H9 (cell line): ENCODE data around the gene CCSER1. TPM values are rescaled to one million over a fixed set of nuclear protein-coding genes. Genes with fewer than 3 reads are reported as not detected.
"Not testable (repeated sequence)": the region's sequence is repeated elsewhere in the genome, so short reads cannot be mapped to it uniquely, and the experiment has no call there.

Experiments
- DNase-seq: peaks from one replicate; pipeline ENCODE4 v3.0.0-alpha.2; 2017
- H2AFZ ChIP-seq: one replicate; pipeline ENCODE4 v1.6.1; 2013; ENCODE audit warnings: mild to moderate bottlenecking, low read length, control low read depth, moderate library complexity
- H2AK5ac ChIP-seq: 2 replicates; pipeline ENCODE4 v1.6.1; 2013; ENCODE audit warnings: low read length, control low read depth, mixed read lengths; ENCODE audit not compliant: insufficient read length
- H2BK120ac ChIP-seq: one replicate; pipeline ENCODE4 v1.6.1; 2013; ENCODE audit warnings: low read depth, mild to moderate bottlenecking, low read length, control low read depth, inconsistent platforms; ENCODE audit not compliant: poor library complexity, severe bottlenecking
- H2BK12ac ChIP-seq: 2 replicates; pipeline ENCODE4 v1.6.1; 2013; ENCODE audit warnings: low read length, control low read depth, mixed read lengths, low read depth; ENCODE audit not compliant: insufficient read length
- H2BK15ac ChIP-seq: 2 replicates; pipeline ENCODE4 v1.6.1; 2013; ENCODE audit warnings: low read depth, low read length, control low read depth
- H2BK20ac ChIP-seq: one replicate; pipeline ENCODE4 v1.6.1; 2013; ENCODE audit warnings: low read depth, mild to moderate bottlenecking, low read length, control low read depth, inconsistent platforms; ENCODE audit not compliant: poor library complexity, severe bottlenecking
- H2BK5ac ChIP-seq: 2 replicates; pipeline ENCODE4 v1.6.1; 2013; ENCODE audit warnings: low read length, control low read depth, mixed read lengths; ENCODE audit not compliant: insufficient read length
- H3K14ac ChIP-seq: 2 replicates; pipeline ENCODE4 v1.6.1; 2013; ENCODE audit warnings: low read length, control low read depth; ENCODE audit not compliant: insufficient read depth
- H3K18ac ChIP-seq: 2 replicates; pipeline ENCODE4 v1.6.1; 2013; ENCODE audit warnings: low read depth, mild to moderate bottlenecking, mixed read lengths, low read length, control low read depth; ENCODE audit not compliant: insufficient read length
- H3K23ac ChIP-seq: 2 replicates; pipeline ENCODE4 v1.6.1; 2013; ENCODE audit warnings: low read length, control low read depth, mixed read lengths, low read depth; ENCODE audit not compliant: insufficient read length
- H3K23me2 ChIP-seq: 2 replicates; pipeline ENCODE4 v1.6.1; 2013; ENCODE audit warnings: low read depth, mild to moderate bottlenecking, mixed read lengths, low read length, control low read depth; ENCODE audit not compliant: insufficient read length, poor library complexity, severe bottlenecking
- H3K27ac ChIP-seq: 2 replicates; pipeline ENCODE4 v1.5.1; 2013; ENCODE audit warnings: low read length, control low read depth, mixed read lengths, low read depth; ENCODE audit not compliant: insufficient read length
- H3K27me3 ChIP-seq: 2 replicates; pipeline ENCODE4 v1.6.1; 2013; ENCODE audit warnings: low read length, control low read depth, inconsistent platforms; ENCODE audit not compliant: insufficient read depth
- H3K4ac ChIP-seq: 2 replicates; pipeline ENCODE4 v1.6.1; 2013; ENCODE audit warnings: low read depth, mild to moderate bottlenecking, control low read depth, inconsistent platforms, low read length, moderate library complexity
- H3K4me1 ChIP-seq: 2 replicates; pipeline ENCODE4 v1.6.1; 2013; ENCODE audit warnings: low read length, control low read depth, inconsistent platforms; ENCODE audit not compliant: insufficient read depth
- H3K4me2 ChIP-seq: 2 replicates; pipeline ENCODE4 v1.6.1; 2013; ENCODE audit warnings: low read length, control low read depth, mixed read lengths; ENCODE audit not compliant: insufficient read length, insufficient read depth
- H3K56ac ChIP-seq: 2 replicates; pipeline ENCODE4 v1.6.1; 2013; ENCODE audit warnings: low read depth, mild to moderate bottlenecking, mixed read lengths, low read length, control low read depth; ENCODE audit not compliant: insufficient read length
- H3K79me1 ChIP-seq: 2 replicates; pipeline ENCODE4 v1.6.1; 2013; ENCODE audit warnings: low read depth, mild to moderate bottlenecking, moderate library complexity, low read length, control low read depth, inconsistent platforms; ENCODE audit not compliant: insufficient read depth, poor library complexity, severe bottlenecking
- H3K79me2 ChIP-seq: 2 replicates; pipeline ENCODE4 v1.6.1; 2013; ENCODE audit warnings: low read length, control low read depth, inconsistent platforms; ENCODE audit not compliant: insufficient read depth
- H3K9ac ChIP-seq: 2 replicates; pipeline ENCODE4 v1.6.1; 2013; ENCODE audit warnings: low read length, control low read depth, mixed read lengths; ENCODE audit not compliant: insufficient read length; ENCODE audit errors: extremely low read depth
- H3K9me3 ChIP-seq: one replicate; pipeline ENCODE4 v1.6.1; 2013; ENCODE audit warnings: low read depth, low read length, inconsistent platforms; ENCODE audit not compliant: control insufficient read depth
- H3T11ph ChIP-seq: one replicate; pipeline ENCODE4 v1.6.1; 2013; ENCODE audit warnings: mild to moderate bottlenecking, low read length, control low read depth, inconsistent platforms
- H4K20me1 ChIP-seq: one replicate; pipeline ENCODE4 v1.6.1; 2013; ENCODE audit not compliant: control insufficient read depth, insufficient read length, insufficient read depth
- H4K5ac ChIP-seq: 2 replicates; pipeline ENCODE4 v1.6.1; 2013; ENCODE audit warnings: low read depth, mild to moderate bottlenecking, mixed read lengths, low read length, control low read depth; ENCODE audit not compliant: insufficient read length
- H4K8ac ChIP-seq: replicated peaks from 2 replicates; pipeline ENCODE4 v1.6.1; 2013; ENCODE audit warnings: low read length, control low read depth, mixed read lengths, low read depth; ENCODE audit not compliant: insufficient read length
- H4K91ac ChIP-seq: 2 replicates; pipeline ENCODE4 v1.6.1; 2013; ENCODE audit warnings: low read depth, mild to moderate bottlenecking, moderate library complexity, mixed read lengths, low read length, control low read depth; ENCODE audit not compliant: insufficient read length
- H3K27ac Mint-ChIP-seq, 3 experiments: 2 replicates in 2 of 3; 3 replicates in 1 of 3; pipeline ENCODE4 v1.8.0; 2020 to 2021; ENCODE audit warnings: mixed read lengths in 3 of 3, mild to moderate bottlenecking in 1 of 3, moderate library complexity in 1 of 3
- H3K27me3 Mint-ChIP-seq: 2 replicates; pipeline ENCODE4 v1.8.0; 2021; ENCODE audit warnings: low read depth, mild to moderate bottlenecking, moderate library complexity, mixed read lengths
- H3K36me3 Mint-ChIP-seq, 3 experiments: 2 replicates in 2 of 3; 3 replicates in 1 of 3; pipeline ENCODE4 v1.8.0; 2020 to 2021; ENCODE audit warnings: low read depth in 3 of 3, mixed read lengths in 3 of 3; ENCODE audit not compliant: insufficient read depth in 1 of 3
- H3K4me1 Mint-ChIP-seq, 2 experiments: 2 replicates each; pipeline ENCODE4 v1.8.0; 2020; ENCODE audit warnings: mixed read lengths in 2 of 2
- H3K4me3 Mint-ChIP-seq, 2 experiments: 2 replicates in 1 of 2; 3 replicates in 1 of 2; pipeline ENCODE4 v1.8.0; 2020 to 2021; ENCODE audit warnings: mild to moderate bottlenecking in 2 of 2, mixed read lengths in 2 of 2, moderate library complexity in 1 of 2
- H3K9me3 Mint-ChIP-seq, 2 experiments: 2 replicates in 1 of 2; 3 replicates in 1 of 2; pipeline ENCODE4 v1.8.0; 2020; ENCODE audit warnings: mild to moderate bottlenecking in 2 of 2, mixed read lengths in 2 of 2, moderate library complexity in 1 of 2
- WGBS: extraction: QIAGEN DNeasy Blood & Tissue Kit; methylation state at CpG from one replicate; pipeline ENCODE4 v1.1.7; 2013; ENCODE audit warnings: missing lambda C conversion rate, low lambda C conversion rate, mixed read lengths; ENCODE audit not compliant: insufficient read length; ENCODE audit errors: extremely low coverage; 5-methylcytosine and 5-hydroxymethylcytosine counted together
- total RNA-seq: library from RNA; stranded (reverse); gene quantifications from 2 replicates; pipeline ENCODE4 v1.2.1, GENCODE V29; 2021
- TF ChIP-seq, protein P1 (sequence below): fragments of 200-600 bp; sonication (generic); conservative IDR thresholded peaks from 3 replicates; pipeline ENCODE4 v1.8.0; 2021; ENCODE audit warnings: antibody characterized with exemption, mild to moderate bottlenecking

The CCSER1 gene
- total RNA-seq, 1 experiment from 2014 or later = 0.37 TPM

GRCh38 chr4:91454111-91454510 is 1326.9 kb downstream of the CCSER1 start:
- no peak overlapping the region for H2BK20ac ChIP-seq
- no peaks in the 10 kb centered on the region for H3K9me3 ChIP-seq
- no peak overlapping the region for H3K4me3 Mint-ChIP-seq
- H3K27me3 ChIP-seq = no peaks in the 10 kb centered on the region
- DNase-seq = no peak
- no CpG with 5 or more reads among the region's 4 CpGs for WGBS
- peaks cover 0 to 5% (median 4%) of the 10 kb centered on the region in 3 experiments; a peak in 2 of 7 replicates for H3K36me3 Mint-ChIP-seq
- H2AK5ac ChIP-seq = no peak overlapping the region
- H3K18ac ChIP-seq = no peak overlapping the region
- H3K27ac ChIP-seq = no peak overlapping the region
- H3K4me1 ChIP-seq = 0 out of 2 replicates have a peak, but pooled peaks cover 2% of the 10 kb centered on the region
- no peaks in the 10 kb centered on the region for H3K79me1 ChIP-seq
- no peak overlapping the region for H2BK15ac ChIP-seq
- no peak overlapping the region for H3T11ph ChIP-seq
- H2AFZ ChIP-seq = no peak overlapping the region
- H3K23ac ChIP-seq = no peak overlapping the region
- H3K9ac ChIP-seq = no peak overlapping the region
- no peak overlapping the region for H4K5ac ChIP-seq
- no peak overlapping the region for H4K91ac ChIP-seq
- H3K27ac Mint-ChIP-seq = 0 out of 7 replicates have a peak overlapping the region, but pooled peaks of 1 of the 3 experiments have one; percentile 1
- no peak overlapping the region for H2BK5ac ChIP-seq
- H3K23me2 ChIP-seq = no peaks in the 10 kb centered on the region
- no peak overlapping the region for H2BK12ac ChIP-seq
- H3K56ac ChIP-seq = no peak overlapping the region
- TF ChIP-seq, protein P1, sequence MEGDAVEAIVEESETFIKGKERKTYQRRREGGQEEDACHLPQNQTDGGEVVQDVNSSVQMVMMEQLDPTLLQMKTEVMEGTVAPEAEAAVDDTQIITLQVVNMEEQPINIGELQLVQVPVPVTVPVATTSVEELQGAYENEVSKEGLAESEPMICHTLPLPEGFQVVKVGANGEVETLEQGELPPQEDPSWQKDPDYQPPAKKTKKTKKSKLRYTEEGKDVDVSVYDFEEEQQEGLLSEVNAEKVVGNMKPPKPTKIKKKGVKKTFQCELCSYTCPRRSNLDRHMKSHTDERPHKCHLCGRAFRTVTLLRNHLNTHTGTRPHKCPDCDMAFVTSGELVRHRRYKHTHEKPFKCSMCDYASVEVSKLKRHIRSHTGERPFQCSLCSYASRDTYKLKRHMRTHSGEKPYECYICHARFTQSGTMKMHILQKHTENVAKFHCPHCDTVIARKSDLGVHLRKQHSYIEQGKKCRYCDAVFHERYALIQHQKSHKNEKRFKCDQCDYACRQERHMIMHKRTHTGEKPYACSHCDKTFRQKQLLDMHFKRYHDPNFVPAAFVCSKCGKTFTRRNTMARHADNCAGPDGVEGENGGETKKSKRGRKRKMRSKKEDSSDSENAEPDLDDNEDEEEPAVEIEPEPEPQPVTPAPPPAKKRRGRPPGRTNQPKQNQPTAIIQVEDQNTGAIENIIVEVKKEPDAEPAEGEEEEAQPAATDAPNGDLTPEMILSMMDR = no peak
- peaks cover 0 to 5% of the 10 kb centered on the region in 2 experiments; a peak in 2 of 5 replicates for H3K9me3 Mint-ChIP-seq
- H3K4me1 Mint-ChIP-seq = peaks cover 10 to 14% of the 10 kb centered on the region in 2 experiments
- no peak overlapping the region for H4K8ac ChIP-seq
- H4K20me1 ChIP-seq = no peaks in the 10 kb centered on the region
- H3K4me2 ChIP-seq = no peak overlapping the region
- H3K27me3 Mint-ChIP-seq = no peaks in the 10 kb centered on the region
- H3K4ac ChIP-seq = no peak overlapping the region
- no peaks in the 10 kb centered on the region for H3K79me2 ChIP-seq
- no peak overlapping the region for H2BK120ac ChIP-seq
- H3K14ac ChIP-seq = no peak overlapping the region

GRCh38 chr4:91462566-91462965 is 1335.4 kb downstream of the CCSER1 start:
- H2AK5ac ChIP-seq, H4K8ac ChIP-seq, H3K23ac ChIP-seq, H4K20me1 ChIP-seq, H3K9me3 ChIP-seq, H3K4me1 Mint-ChIP-seq, H3K14ac ChIP-seq, H2BK15ac ChIP-seq, H3K18ac ChIP-seq, H3K4me1 ChIP-seq, H4K5ac ChIP-seq, H4K91ac ChIP-seq, H3K27me3 ChIP-seq, H3K27me3 Mint-ChIP-seq, H3K4me3 Mint-ChIP-seq, H2BK5ac ChIP-seq, H3K27ac Mint-ChIP-seq, H2BK12ac ChIP-seq, H2BK120ac ChIP-seq, H2AFZ ChIP-seq, DNase-seq, H3T11ph ChIP-seq, H3K36me3 Mint-ChIP-seq, H3K9me3 Mint-ChIP-seq, H3K9ac ChIP-seq, H3K27ac ChIP-seq, H3K79me1 ChIP-seq, H3K23me2 ChIP-seq, H3K4ac ChIP-seq, H2BK20ac ChIP-seq, H3K79me2 ChIP-seq, H3K4me2 ChIP-seq, H3K56ac ChIP-seq: not testable (repeated sequence)
- no CpG with 5 or more reads among the region's 9 CpGs for WGBS
